NCI-H226 (cell line): ENCODE data around the gene MSANTD1.

ENCODE experiments used
- DNase-seq: peaks from one replicate; pipeline ENCODE4 v3.0.0-alpha.2; 2015

MSANTD1 gene

DNA sequence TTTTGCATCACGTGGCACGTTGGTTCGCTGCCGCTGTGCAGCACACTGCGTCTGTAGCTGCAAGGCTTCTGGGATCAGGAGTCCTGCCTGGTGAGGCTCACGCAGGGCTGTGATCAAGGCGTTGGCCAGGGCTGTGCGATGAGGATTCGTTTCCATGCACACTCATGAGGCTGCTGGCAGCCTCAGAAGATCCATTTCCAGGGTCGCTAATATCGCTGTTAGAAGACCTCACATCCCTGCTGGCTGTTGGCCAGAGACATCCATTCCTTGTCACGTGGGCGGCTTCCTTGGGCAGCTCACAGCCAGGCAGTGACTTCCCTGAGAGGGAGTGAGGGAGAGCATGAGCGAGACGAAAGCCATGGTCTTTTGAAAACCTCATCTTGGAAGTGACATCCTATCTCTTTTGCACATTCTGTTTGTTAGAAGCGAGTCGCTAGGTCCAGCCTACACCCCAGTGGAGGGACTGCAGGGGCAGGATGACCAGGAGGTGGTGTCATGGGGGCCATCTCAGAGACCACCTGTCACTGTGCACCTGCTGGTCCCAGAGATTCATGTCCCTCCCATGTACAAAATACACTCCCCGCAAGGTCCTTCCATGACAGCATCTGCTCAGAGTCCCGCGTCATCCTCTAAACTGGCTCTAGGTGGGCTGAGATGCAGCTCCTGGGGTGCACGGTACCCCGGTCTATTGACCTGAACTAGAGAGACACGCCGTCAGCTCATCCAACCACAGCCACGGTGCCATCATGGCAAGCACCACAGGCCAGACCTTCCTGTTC is 56.1 kb downstream of the MSANTD1 start:
- no peak for DNase-seq

DNA sequence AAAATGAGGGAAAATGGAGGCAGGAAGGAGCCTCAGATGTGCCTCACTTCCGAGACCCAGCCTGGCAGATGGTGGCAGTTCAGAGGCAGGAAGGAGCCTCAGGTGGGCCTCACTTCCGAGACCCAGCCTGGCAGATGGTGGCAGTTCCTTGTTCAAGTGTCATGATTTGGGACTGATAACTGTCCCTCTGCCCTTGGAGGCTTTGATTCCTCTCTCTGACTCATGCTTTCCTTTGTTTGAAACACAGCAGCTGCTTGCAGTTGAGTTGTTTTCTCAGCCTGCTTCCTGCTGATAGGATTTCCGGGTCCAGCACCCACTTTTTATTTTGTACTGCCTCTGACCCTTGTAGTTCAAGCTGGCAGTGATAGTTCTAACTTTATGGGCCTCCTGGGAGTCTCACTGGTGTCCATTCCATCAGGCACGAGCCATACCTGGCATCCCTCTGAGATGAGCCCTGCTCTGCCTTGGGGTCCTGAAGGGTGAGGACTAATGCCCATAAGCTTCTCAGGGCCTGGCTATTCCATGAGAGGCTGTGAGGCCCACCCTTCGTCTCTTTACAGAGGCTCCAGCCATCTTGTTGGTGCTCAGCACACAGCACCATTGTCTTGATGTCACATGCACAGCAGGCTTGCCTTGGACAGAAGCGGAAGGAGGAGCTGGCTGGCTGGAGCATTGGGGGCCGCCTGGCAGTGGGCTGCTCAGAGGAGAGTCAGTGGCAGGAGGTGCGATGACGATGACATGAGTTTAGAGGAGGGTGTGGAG is 56.8 kb downstream of the MSANTD1 start:
- no peak for DNase-seq
